IMR-90 (cell line): ENCODE measurements around the gene SNX25. TPM values are rescaled to one million over a fixed set of nuclear protein-coding genes. Genes with fewer than 3 reads are reported as not detected.

Experiments used
- ATAC-seq: fragments of 200-7000 bp; cut with Tn5 transposase; 2 replicates; pipeline ENCODE4 v1.9.1; 2020; ENCODE audit warnings: low read depth, mild to moderate bottlenecking, moderate library complexity
- BruUV-seq: library from RNA; stranded (reverse); fragments of 400-500 nt; replicated peaks from 2 replicates; lab custom pipeline; 2021; lab: Mats Ljungman, UMichigan
- CTCF ChIA-PET: fragments of 300-600 bp; formaldehyde crosslinking; extraction: SDS; loops from one replicate; lab custom pipeline; 2021; ENCODE audit warnings: antibody characterized with exemption; lab: Yijun Ruan, JAX
- POLR2A ChIA-PET: fragments of 300-600 bp; sonication (Branson Sonifier 250); formaldehyde crosslinking; loops from one replicate; lab custom pipeline; 2022; ENCODE audit warnings: antibody characterized with exemption; ENCODE audit not compliant: unreplicated experiment; lab: Charles Lee
- DNase-seq: peaks from one replicate; pipeline ENCODE4 v3.0.0; 2013
- H2AFZ ChIP-seq: replicated peaks from 2 replicates; pipeline ENCODE3; 2013; ENCODE audit warnings: low read length, mild to moderate bottlenecking; ENCODE audit not compliant: poor library complexity
- H2AK5ac ChIP-seq: 2 replicates; pipeline ENCODE4 v1.6.1; 2013; ENCODE audit warnings: low read depth, low read length, inconsistent platforms
- H2AK9ac ChIP-seq: replicated peaks from 2 replicates; pipeline ENCODE3; 2013; ENCODE audit warnings: mild to moderate bottlenecking, low read depth, low read length, moderate library complexity; ENCODE audit not compliant: poor library complexity
- H2BK120ac ChIP-seq: 2 replicates; pipeline ENCODE4 v1.6.1; 2013; ENCODE audit warnings: low read depth, low read length, inconsistent platforms
- H2BK15ac ChIP-seq: 3 replicates; pipeline ENCODE4 v1.6.1; 2013; ENCODE audit warnings: low read depth, low read length, inconsistent platforms
- H2BK20ac ChIP-seq: 2 replicates; pipeline ENCODE4 v1.6.1; 2013; ENCODE audit warnings: low read depth, mild to moderate bottlenecking, inconsistent platforms, low read length, moderate library complexity
- H2BK5ac ChIP-seq: 2 replicates; pipeline ENCODE4 v1.6.1; 2013; ENCODE audit warnings: mild to moderate bottlenecking, low read depth, low read length, inconsistent platforms; ENCODE audit not compliant: poor library complexity, severe bottlenecking
- H3K14ac ChIP-seq: replicated peaks from 2 replicates; pipeline ENCODE4 v1.6.1; 2013; ENCODE audit warnings: low read depth, low read length, inconsistent platforms
- H3K18ac ChIP-seq: 2 replicates; pipeline ENCODE4 v1.6.1; 2013; ENCODE audit warnings: low read depth, low read length, control low read depth
- H3K23ac ChIP-seq: 2 replicates; pipeline ENCODE4 v1.6.1; 2013; ENCODE audit warnings: low read depth, low read length, inconsistent platforms
- H3K27ac ChIP-seq: 2 replicates; pipeline ENCODE4 v1.5.1; 2013; ENCODE audit warnings: mild to moderate bottlenecking, control low read depth, low read length; ENCODE audit not compliant: insufficient read depth
- H3K27me3 ChIP-seq: 2 replicates; pipeline ENCODE4 v1.6.1; 2013; ENCODE audit warnings: low read length; ENCODE audit not compliant: control insufficient read depth, insufficient read depth
- H3K36me3 ChIP-seq: 2 replicates; pipeline ENCODE4 v1.6.1; 2013; ENCODE audit warnings: low read length, mixed read lengths; ENCODE audit not compliant: control insufficient read depth, insufficient read depth
- H3K4ac ChIP-seq: 2 replicates; pipeline ENCODE4 v1.6.1; 2013; ENCODE audit warnings: low read depth, low read length, inconsistent platforms
- H3K4me1 ChIP-seq: 2 replicates; pipeline ENCODE4 v1.6.1; 2013; ENCODE audit warnings: low read length, mixed read lengths; ENCODE audit not compliant: control insufficient read depth, insufficient read depth
- H3K4me2 ChIP-seq: 2 replicates; pipeline ENCODE4 v1.6.1; 2013; ENCODE audit warnings: low read depth, mild to moderate bottlenecking, control low read depth, low read length, moderate library complexity
- H3K4me3 ChIP-seq: 2 replicates; pipeline ENCODE4 v1.5.1; 2013; ENCODE audit warnings: low read depth, mild to moderate bottlenecking, control low read depth, low read length, moderate library complexity; ENCODE audit not compliant: insufficient read depth
- H3K56ac ChIP-seq: 2 replicates; pipeline ENCODE4 v1.6.1; 2013; ENCODE audit warnings: low read length, inconsistent platforms; ENCODE audit not compliant: insufficient read depth; ENCODE audit errors: extremely low read depth
- H3K79me1 ChIP-seq, 2 experiments: 2 replicates each; pipeline ENCODE4 v1.6.1; 2013; ENCODE audit warnings: low read length in 2 of 2, inconsistent platforms in 1 of 2, low read depth in 1 of 2
- H3K9ac ChIP-seq: 2 replicates; pipeline ENCODE4 v1.6.1; 2013; ENCODE audit warnings: low read depth, low read length, control low read depth
- H3K9me1 ChIP-seq: 2 replicates; pipeline ENCODE4 v1.6.1; 2013; ENCODE audit warnings: low read length, inconsistent platforms; ENCODE audit not compliant: insufficient read depth
- H3K9me3 ChIP-seq: 2 replicates; pipeline ENCODE4 v1.6.1; 2013; ENCODE audit warnings: low read length; ENCODE audit not compliant: control insufficient read depth, insufficient read depth
- H4K20me1 ChIP-seq: 2 replicates; pipeline ENCODE4 v1.6.1; 2013; ENCODE audit warnings: low read length, inconsistent platforms; ENCODE audit not compliant: insufficient read depth
- H4K5ac ChIP-seq: 2 replicates; pipeline ENCODE4 v1.6.1; 2013; ENCODE audit warnings: mild to moderate bottlenecking, low read depth, low read length, control low read depth
- H4K8ac ChIP-seq, 2 experiments: 2 replicates each; pipeline ENCODE4 v1.6.1; 2013; ENCODE audit warnings: low read depth in 2 of 2, low read length in 2 of 2, control low read depth in 1 of 2, inconsistent platforms in 1 of 2
- H4K91ac ChIP-seq: 2 replicates; pipeline ENCODE4 v1.6.1; 2013; ENCODE audit warnings: low read depth, low read length, inconsistent platforms; ENCODE audit not compliant: insufficient read depth
- BHLHE40 ChIP-seq: fragments of 150-350 bp; IDR thresholded peaks from 2 replicates; pipeline ENCODE4 v1.6.1; 2016; ENCODE audit warnings: mild to moderate bottlenecking, low read depth, low read length
- CHD1 ChIP-seq: IDR thresholded peaks from 2 replicates; pipeline ENCODE4 v1.6.1; 2012; ENCODE audit warnings: low read depth, low read length, improper control_type of control experiment
- FOS ChIP-seq: fragments of 150-350 bp; IDR thresholded peaks from 2 replicates; pipeline ENCODE4 v1.6.1; 2016; ENCODE audit warnings: low read depth, low read length
- MAFK ChIP-seq: IDR thresholded peaks from 2 replicates; pipeline ENCODE4 v1.6.1; 2012; ENCODE audit warnings: low read depth, low read length, improper control_type of control experiment
- MAZ ChIP-seq: IDR thresholded peaks from 2 replicates; pipeline ENCODE4 v1.6.1; 2012; ENCODE audit warnings: low read depth, mild to moderate bottlenecking, low read length, improper control_type of control experiment, moderate library complexity, borderline replicate concordance
- MXI1 ChIP-seq: IDR thresholded peaks from 2 replicates; pipeline ENCODE4 v1.6.1; 2012; ENCODE audit warnings: low read depth, mild to moderate bottlenecking, low read length, moderate library complexity, borderline replicate concordance
- NFE2L2 ChIP-seq: fragments of 150-350 bp; IDR thresholded peaks from 2 replicates; pipeline ENCODE4 v1.6.1; 2016; ENCODE audit warnings: low read depth, mild to moderate bottlenecking, low read length
- POLR2A ChIP-seq: IDR thresholded peaks from 2 replicates; pipeline ENCODE4 v1.6.1; 2012; ENCODE audit warnings: mild to moderate bottlenecking, low read depth, low read length
- RAD21 ChIP-seq: IDR thresholded peaks from 2 replicates; pipeline ENCODE4 v1.6.1; 2012; ENCODE audit warnings: low read length, improper control_type of control experiment
- RCOR1 ChIP-seq: IDR thresholded peaks from 2 replicates; pipeline ENCODE4 v1.6.1; 2012; ENCODE audit warnings: mild to moderate bottlenecking, low read length, improper control_type of control experiment; ENCODE audit not compliant: insufficient replicate concordance
- RFX5 ChIP-seq: IDR thresholded peaks from 2 replicates; pipeline ENCODE4 v1.8.0; 2012; ENCODE audit warnings: low read depth, mild to moderate bottlenecking, low read length, moderate library complexity
- SMC3 ChIP-seq: fragments of 150-350 bp; IDR thresholded peaks from 2 replicates; pipeline ENCODE4 v1.6.1; 2016; ENCODE audit warnings: low read depth, mild to moderate bottlenecking, antibody characterized with exemption, low read length, moderate library complexity
- WGBS, 2 experiments: methylation state at CpG; one replicate each; pipeline versions ENCODE4 v1.1.5 to v1.1.7; 2013; ENCODE audit warnings: missing lambda C conversion rate in 2 of 2; ENCODE audit not compliant: insufficient read length in 1 of 2; ENCODE audit errors: extremely low coverage in 2 of 2; 5-methylcytosine and 5-hydroxymethylcytosine counted together
- dilution Hi-C: fragments of 300-500 bp; cut with HindIII; formaldehyde crosslinking; loops from one replicate; pipeline ENCODE4 v1.14.3; 2018; ENCODE audit warnings: low sequenced_read_pairs; ENCODE audit not compliant: unreplicated experiment
- in situ Hi-C: fragments of 300-500 bp; cut with MboI; formaldehyde crosslinking; loops from 3 replicates; pipeline ENCODE4 v1.14.3; 2019; ENCODE audit warnings: low sequenced_read_pairs, inconsistent platforms, mixed read lengths
- intact Hi-C: fragments of 100-400 bp; cut with micrococcal nuclease; formaldehyde crosslinking; loops from 2 replicates; pipeline ENCODE4 v1.10.0; 2022
- polyA plus RNA-seq, 3 experiments: library from polyadenylated mRNA; depleted of rRNA; stranded (reverse); fragments of >200 nt; gene quantifications; 2 replicates each; pipeline ENCODE4 v1.2.3, GENCODE V29; 2012; ENCODE audit warnings: low replicate concordance in 1 of 3
- total RNA-seq: library from RNA; depleted of rRNA; stranded (reverse); fragments of >200 nt; gene quantifications from 2 replicates; pipeline ENCODE4 v1.2.3, GENCODE V29; 2012
- TF ChIP-seq, protein P1 (sequence below): conservative IDR thresholded peaks from 2 replicates; pipeline ENCODE4 v1.5.1; 2012; ENCODE audit warnings: mild to moderate bottlenecking, low read depth, low read length, improper control_type of control experiment
- TF ChIP-seq, protein P2 (sequence below): fragments of 150-350 bp; IDR thresholded peaks from 2 replicates; pipeline ENCODE4 v1.6.1; 2016; ENCODE audit warnings: low read depth, mild to moderate bottlenecking, low read length, moderate library complexity, borderline replicate concordance
- TF ChIP-seq, protein P3 (sequence below): fragments of 150-350 bp; IDR thresholded peaks from 2 replicates; pipeline ENCODE4 v1.6.1; 2017; ENCODE audit warnings: mild to moderate bottlenecking, antibody characterized with exemption, low read length, low read depth

SNX25 gene
- total and polyA plus RNA-seq, 2 of the 4 experiments (the other 2 are of a cell fraction): 11.4 to 28.3 TPM

DNA sequence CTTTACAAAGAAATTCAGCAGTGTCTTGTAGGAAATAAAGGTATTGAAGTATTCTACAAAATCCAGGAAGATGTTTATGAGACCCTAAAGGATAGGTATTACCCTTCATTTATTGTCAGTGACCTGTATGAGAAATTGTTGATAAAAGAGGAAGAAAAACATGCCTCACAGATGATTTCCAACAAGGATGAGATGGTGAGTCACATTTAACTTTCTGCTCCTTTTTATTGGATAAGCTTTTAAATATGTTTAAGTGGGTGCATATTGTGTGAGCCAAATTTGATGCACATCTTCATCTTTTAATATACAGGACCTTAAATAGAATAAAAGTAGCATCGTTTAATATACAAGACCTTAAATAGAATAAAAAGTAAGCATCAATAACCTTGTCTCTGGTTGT is 114.2 kb downstream of the SNX25 start:
- Histone ChIP-seq H4K8ac (peak overlapping the region in 1 of 2 experiments; percentile 42; a peak in 1 of 4 replicates), H3K27me3 (no peaks in the 10 kb centered on the region), H2BK5ac (peak overlapping the region; percentile 74), H4K5ac (no peak overlapping the region), H3K27ac (no peak overlapping the region), H3K4me1 (peaks cover 2% of the 10 kb centered on the region; the same call in 1 of the 2 replicates), H3K56ac (no peak overlapping the region), H3K4me2 (no peak overlapping the region), H3K9me3 (no peaks in the 10 kb centered on the region; the same call in 1 of the 2 replicates), H3K79me1 (no peaks in the 10 kb centered on the region; a peak in 2 of 4 replicates), H2BK120ac (no peak overlapping the region), H2BK15ac (0 out of 3 replicates have a peak overlapping the region, but pooled peaks have one; percentile 68), H3K4ac (no peak overlapping the region; the same call in 1 of the 2 replicates), H4K20me1 (no peaks in the 10 kb centered on the region; the same call in 1 of the 2 replicates), H4K91ac (no peak overlapping the region), H3K4me3 (no peak overlapping the region), H3K14ac (no peak overlapping the region), H2BK20ac (no peak overlapping the region), H2AK9ac (no peak overlapping the region), H3K18ac (no peak overlapping the region), H3K36me3 (peaks cover 2% of the 10 kb centered on the region), H2AFZ (no peak overlapping the region), H2AK5ac (no peak overlapping the region), H3K23ac (0 out of 2 replicates have a peak overlapping the region, but pooled peaks have one; percentile 59), H3K9ac (no peak overlapping the region), H3K9me1 (no peaks in the 10 kb centered on the region)
- no peak for TF ChIP-seq CHD1
- no peak for TF ChIP-seq NFE2L2
- TF ChIP-seq FOS: no peak
- TF ChIP-seq, protein P1, sequence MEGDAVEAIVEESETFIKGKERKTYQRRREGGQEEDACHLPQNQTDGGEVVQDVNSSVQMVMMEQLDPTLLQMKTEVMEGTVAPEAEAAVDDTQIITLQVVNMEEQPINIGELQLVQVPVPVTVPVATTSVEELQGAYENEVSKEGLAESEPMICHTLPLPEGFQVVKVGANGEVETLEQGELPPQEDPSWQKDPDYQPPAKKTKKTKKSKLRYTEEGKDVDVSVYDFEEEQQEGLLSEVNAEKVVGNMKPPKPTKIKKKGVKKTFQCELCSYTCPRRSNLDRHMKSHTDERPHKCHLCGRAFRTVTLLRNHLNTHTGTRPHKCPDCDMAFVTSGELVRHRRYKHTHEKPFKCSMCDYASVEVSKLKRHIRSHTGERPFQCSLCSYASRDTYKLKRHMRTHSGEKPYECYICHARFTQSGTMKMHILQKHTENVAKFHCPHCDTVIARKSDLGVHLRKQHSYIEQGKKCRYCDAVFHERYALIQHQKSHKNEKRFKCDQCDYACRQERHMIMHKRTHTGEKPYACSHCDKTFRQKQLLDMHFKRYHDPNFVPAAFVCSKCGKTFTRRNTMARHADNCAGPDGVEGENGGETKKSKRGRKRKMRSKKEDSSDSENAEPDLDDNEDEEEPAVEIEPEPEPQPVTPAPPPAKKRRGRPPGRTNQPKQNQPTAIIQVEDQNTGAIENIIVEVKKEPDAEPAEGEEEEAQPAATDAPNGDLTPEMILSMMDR: no peak
- TF ChIP-seq MXI1: no peak
- TF ChIP-seq RCOR1: no peak
- TF ChIP-seq POLR2A: no peak
- TF ChIP-seq MAFK: no peak
- TF ChIP-seq RAD21: no peak
- TF ChIP-seq RFX5: no peak
- TF ChIP-seq, protein P2, sequence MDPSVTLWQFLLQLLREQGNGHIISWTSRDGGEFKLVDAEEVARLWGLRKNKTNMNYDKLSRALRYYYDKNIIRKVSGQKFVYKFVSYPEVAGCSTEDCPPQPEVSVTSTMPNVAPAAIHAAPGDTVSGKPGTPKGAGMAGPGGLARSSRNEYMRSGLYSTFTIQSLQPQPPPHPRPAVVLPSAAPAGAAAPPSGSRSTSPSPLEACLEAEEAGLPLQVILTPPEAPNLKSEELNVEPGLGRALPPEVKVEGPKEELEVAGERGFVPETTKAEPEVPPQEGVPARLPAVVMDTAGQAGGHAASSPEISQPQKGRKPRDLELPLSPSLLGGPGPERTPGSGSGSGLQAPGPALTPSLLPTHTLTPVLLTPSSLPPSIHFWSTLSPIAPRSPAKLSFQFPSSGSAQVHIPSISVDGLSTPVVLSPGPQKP: no peak
- TF ChIP-seq MAZ: no peak
- TF ChIP-seq, protein P3, sequence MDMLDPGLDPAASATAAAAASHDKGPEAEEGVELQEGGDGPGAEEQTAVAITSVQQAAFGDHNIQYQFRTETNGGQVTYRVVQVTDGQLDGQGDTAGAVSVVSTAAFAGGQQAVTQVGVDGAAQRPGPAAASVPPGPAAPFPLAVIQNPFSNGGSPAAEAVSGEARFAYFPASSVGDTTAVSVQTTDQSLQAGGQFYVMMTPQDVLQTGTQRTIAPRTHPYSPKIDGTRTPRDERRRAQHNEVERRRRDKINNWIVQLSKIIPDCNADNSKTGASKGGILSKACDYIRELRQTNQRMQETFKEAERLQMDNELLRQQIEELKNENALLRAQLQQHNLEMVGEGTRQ: no peak
- TF ChIP-seq SMC3: no peak
- TF ChIP-seq BHLHE40: no peak
- DNase-seq: peak; percentile 53
- no TSS peak for BruUV-seq
- dilution Hi-C loops: no loop called here
- in situ Hi-C loops: no loop called here
- intact Hi-C loops: loop anchor here (1.0 to 5.0 kb wide), 2 partner anchors 72 to 274 kb away; partner anchors contain the start of gene LRP2BP
- WGBS, 2 experiments: no CpG with 5 or more reads among the region's 1 CpG
- ChIA-PET CTCF (no interaction called here), POLR2A (no interaction called here)
- no peak for ATAC-seq
